MCF 10A (cell line): ENCODE data around the gene DIO1. TPM values are rescaled to one million over a fixed set of nuclear protein-coding genes. Genes with fewer than 3 reads are reported as not detected.
"Not testable (repeated sequence)": the region's sequence is repeated elsewhere in the genome, so short reads cannot be mapped to it uniquely, and the experiment has no call there.

Source experiments
- BruUV-seq: library from RNA; stranded (reverse); fragments of 400-500 nt; replicated peaks from 2 replicates; lab custom pipeline; 2021; lab: Mats Ljungman, UMichigan
- CTCF ChIA-PET: fragments of 300-600 bp; sonication (Branson Sonifier 250); formaldehyde crosslinking; extraction: SDS; loops from one replicate; lab custom pipeline; 2021; ENCODE audit warnings: antibody characterized with exemption, inconsistent platforms; lab: Yijun Ruan, JAX
- POLR2A ChIA-PET: fragments of 300-600, 350-650 bp; sonication (Branson Sonifier 250); formaldehyde crosslinking; extraction: SDS; loops from one replicate; lab custom pipeline; 2020; ENCODE audit warnings: antibody characterized with exemption, inconsistent platforms; lab: Yijun Ruan, JAX
- DNase-seq: peaks from one replicate; pipeline ENCODE4 v3.0.0-alpha.2; 2018; ENCODE audit not compliant: unreplicated experiment
- H3K27ac Mint-ChIP-seq: one replicate; pipeline ENCODE4 v1.8.0; 2022; ENCODE audit warnings: mild to moderate bottlenecking, low read depth, mixed read lengths; ENCODE audit not compliant: unreplicated experiment
- H3K27me3 Mint-ChIP-seq: one replicate; pipeline ENCODE4 v1.8.0; 2022; ENCODE audit warnings: mixed read lengths; ENCODE audit not compliant: insufficient read depth, unreplicated experiment
- H3K36me3 Mint-ChIP-seq: one replicate; pipeline ENCODE4 v1.8.0; 2022; ENCODE audit warnings: mild to moderate bottlenecking, moderate library complexity, mixed read lengths; ENCODE audit not compliant: insufficient read depth, unreplicated experiment
- H3K4me1 Mint-ChIP-seq: one replicate; pipeline ENCODE4 v1.8.0; 2022; ENCODE audit warnings: mixed read lengths; ENCODE audit not compliant: insufficient read depth, unreplicated experiment
- H3K4me3 Mint-ChIP-seq: one replicate; pipeline ENCODE4 v1.8.0; 2022; ENCODE audit warnings: mild to moderate bottlenecking, moderate library complexity, mixed read lengths; ENCODE audit not compliant: unreplicated experiment
- H3K9me3 Mint-ChIP-seq: one replicate; pipeline ENCODE4 v1.8.0; 2022; ENCODE audit warnings: mixed read lengths; ENCODE audit not compliant: unreplicated experiment
- intact Hi-C: fragments of 100-400 bp; cut with micrococcal nuclease; formaldehyde crosslinking; loops from 2 replicates; pipeline ENCODE4 v1.14.1; 2022
- total RNA-seq: library from RNA; stranded (reverse); gene quantifications from 2 replicates; pipeline ENCODE4 v1.2.3, GENCODE V29; 2022
- TF ChIP-seq, protein P1 (sequence below): fragments of 200-600 bp; IDR thresholded peaks from one replicate; pipeline ENCODE4 v1.8.0; 2022; ENCODE audit warnings: antibody characterized with exemption, mild to moderate bottlenecking; ENCODE audit not compliant: unreplicated experiment

Gene DIO1
- total RNA-seq, 1 experiment from 2014 or later: not detected

DNA sequence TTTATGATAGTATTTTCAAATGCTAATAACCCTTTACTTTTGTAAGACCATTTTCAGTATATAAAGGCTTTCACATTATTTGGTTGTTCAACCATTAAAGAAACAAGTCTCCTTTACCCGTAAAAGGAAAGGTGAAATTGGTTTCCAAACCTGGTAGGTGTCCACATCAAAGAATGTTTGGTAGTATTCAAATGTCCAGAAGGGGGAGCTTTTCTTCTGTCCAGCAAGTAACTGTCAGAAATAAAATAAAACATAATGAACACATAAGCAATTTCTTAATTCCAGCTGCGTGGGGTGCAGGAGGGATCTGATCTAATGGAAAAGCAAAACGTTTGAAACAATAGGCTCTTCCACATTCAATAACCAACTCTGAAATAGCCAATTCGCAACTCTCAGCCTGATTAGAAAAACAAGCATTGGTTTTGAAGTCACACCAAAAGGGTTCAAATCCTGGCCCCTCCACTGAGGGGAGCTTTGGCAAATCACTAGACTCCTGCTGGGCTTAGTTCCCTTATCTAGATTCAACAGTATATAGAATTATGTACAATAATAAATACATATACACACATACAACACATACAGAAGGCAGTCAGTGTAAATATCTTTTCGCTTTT, 15.4 kb upstream of the DIO1 start:
- no TSS peak for BruUV-seq
- CTCF ChIA-PET: interaction anchor here (0.6 to 10.4 kb wide), 35 partner anchors 9 to 1071 kb away, joined by 3 to 151 read pairs (median 4); partner anchors contain the start of genes IFT25, LRRC42 and YIPF1
- H3K4me3 Mint-ChIP-seq: no peak overlapping the region
- no peak overlapping the region for H3K27ac Mint-ChIP-seq
- POLR2A ChIA-PET: interaction anchor here (0.6 to 2.2 kb wide), 11 partner anchors 11 to 174 kb away, joined by 3 to 13 read pairs (median 5); partner anchors contain the start of genes IFT25, LRRC42, TCEANC2 and TMEM59
- no peaks in the 10 kb centered on the region for H3K27me3 Mint-ChIP-seq
- H3K4me1 Mint-ChIP-seq: no peaks in the 10 kb centered on the region
- H3K9me3 Mint-ChIP-seq: no peaks in the 10 kb centered on the region
- TF ChIP-seq, protein P1, sequence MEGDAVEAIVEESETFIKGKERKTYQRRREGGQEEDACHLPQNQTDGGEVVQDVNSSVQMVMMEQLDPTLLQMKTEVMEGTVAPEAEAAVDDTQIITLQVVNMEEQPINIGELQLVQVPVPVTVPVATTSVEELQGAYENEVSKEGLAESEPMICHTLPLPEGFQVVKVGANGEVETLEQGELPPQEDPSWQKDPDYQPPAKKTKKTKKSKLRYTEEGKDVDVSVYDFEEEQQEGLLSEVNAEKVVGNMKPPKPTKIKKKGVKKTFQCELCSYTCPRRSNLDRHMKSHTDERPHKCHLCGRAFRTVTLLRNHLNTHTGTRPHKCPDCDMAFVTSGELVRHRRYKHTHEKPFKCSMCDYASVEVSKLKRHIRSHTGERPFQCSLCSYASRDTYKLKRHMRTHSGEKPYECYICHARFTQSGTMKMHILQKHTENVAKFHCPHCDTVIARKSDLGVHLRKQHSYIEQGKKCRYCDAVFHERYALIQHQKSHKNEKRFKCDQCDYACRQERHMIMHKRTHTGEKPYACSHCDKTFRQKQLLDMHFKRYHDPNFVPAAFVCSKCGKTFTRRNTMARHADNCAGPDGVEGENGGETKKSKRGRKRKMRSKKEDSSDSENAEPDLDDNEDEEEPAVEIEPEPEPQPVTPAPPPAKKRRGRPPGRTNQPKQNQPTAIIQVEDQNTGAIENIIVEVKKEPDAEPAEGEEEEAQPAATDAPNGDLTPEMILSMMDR: peak; percentile 63
- intact Hi-C loops: loop anchor here (1.0 to 5.0 kb wide), 3 partner anchors 71 to 174 kb away; partner anchors contain the start of genes TCEANC2 and TMEM59
- H3K36me3 Mint-ChIP-seq: peaks cover 43% of the 10 kb centered on the region
- peak; percentile 59 for DNase-seq

DNA sequence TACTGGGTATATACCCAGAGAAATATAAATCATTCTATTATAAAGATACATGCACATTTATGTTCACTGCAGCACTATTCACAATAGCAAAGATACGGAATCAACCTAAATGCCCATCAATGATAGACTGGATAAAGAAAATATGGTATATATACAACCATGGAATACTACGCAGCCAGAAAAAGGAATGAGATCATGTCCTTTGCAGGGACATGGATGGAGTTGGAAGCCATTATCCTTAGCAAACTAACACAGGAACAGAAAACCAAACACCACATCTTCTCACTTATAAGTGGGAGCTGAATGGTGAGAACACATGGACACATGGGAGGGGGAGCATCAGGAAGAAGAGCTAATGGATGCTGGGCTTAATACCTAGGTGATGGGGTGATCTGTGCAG, 12.1 kb upstream of the DIO1 start:
- CTCF ChIA-PET: interaction anchor here (0.6 to 10.4 kb wide), 6 partner anchors 17 to 85 kb away, joined by 3 to 151 read pairs (median 4); no protein-coding TSS in a partner anchor
- H3K27me3 Mint-ChIP-seq, POLR2A ChIA-PET, H3K4me3 Mint-ChIP-seq, H3K4me1 Mint-ChIP-seq, H3K27ac Mint-ChIP-seq, BruUV-seq, intact Hi-C loops, H3K9me3 Mint-ChIP-seq, DNase-seq: not testable (repeated sequence)
- peaks cover 34% of the 10 kb centered on the region for H3K36me3 Mint-ChIP-seq

GRCh38 chr1:53883600-53883999, 10.4 kb upstream of the DIO1 start:
- ChIA-PET POLR2A (interaction anchor here (1.3 kb wide), 1 partner anchor 62 kb away, joined by 3 read pairs; the partner anchor contains the start of gene IFT25), CTCF (interaction anchor here (5.7 to 10.4 kb wide), 2 partner anchors 24 to 76 kb away, joined by 67 to 151 read pairs; no protein-coding TSS in a partner anchor)
- H3K27me3 Mint-ChIP-seq, BruUV-seq, intact Hi-C loops, H3K9me3 Mint-ChIP-seq, H3K27ac Mint-ChIP-seq, DNase-seq, H3K4me1 Mint-ChIP-seq, H3K4me3 Mint-ChIP-seq: not testable (repeated sequence)
- H3K36me3 Mint-ChIP-seq: peaks cover 31% of the 10 kb centered on the region

- H3K27me3 Mint-ChIP-seq: no peaks in the 10 kb centered on the region
- peaks cover 10% of the 10 kb centered on the region for H3K36me3 Mint-ChIP-seq
- no peak for DNase-seq
- POLR2A ChIA-PET: interaction anchor here (1.0 to 2.8 kb wide), 4 partner anchors 57 to 163 kb away, joined by 3 to 20 read pairs (median 8); partner anchors contain the start of genes IFT25 and LRRC42
- H3K27ac Mint-ChIP-seq: peak overlapping the region; percentile 93
- intact Hi-C loops: no loop called here
- H3K4me1 Mint-ChIP-seq: peaks cover 4% of the 10 kb centered on the region
- CTCF ChIA-PET: interaction anchor here (0.6 to 1.3 kb wide), 4 partner anchors 10 to 163 kb away, joined by 3 to 6 read pairs (median 4); no protein-coding TSS in a partner anchor
- TF ChIP-seq, protein P1: no peak
- no peaks in the 10 kb centered on the region for H3K9me3 Mint-ChIP-seq
- peak overlapping the region; percentile 84 for H3K4me3 Mint-ChIP-seq
- BruUV-seq: no TSS peak
These were observed 5.3 kb upstream of the DIO1 start for GRCh38 chr1:53888681-53889080.
